ENCODE data around the gene ATOH1. TPM values are rescaled to one million over a fixed set of nuclear protein-coding genes. Genes with fewer than 3 reads are reported as not detected.

The ATOH1 gene
- not detected in 2 replicates for total RNA-seq

GRCh38 chr4:93828332-93828994 is at the start of gene ATOH1:
Gene ATOH1 (plus strand): TSS chr4:93828753. CDS start chr4:93828927, 174 bp downstream.
- no peak for DNase-seq (ENCODE audit: low read depth, low spot score)

- DNase-seq (ENCODE audit: low read depth, low spot score), result no peak
These were observed 49.3 kb upstream of the ATOH1 start for GRCh38 chr4:93779228-93779627.

GRCh38 chr4:93780080-93780479 is 48.5 kb upstream of the ATOH1 start:
- no peak for DNase-seq (ENCODE audit: low read depth, low spot score)

- DNase-seq (ENCODE audit: low read depth, low spot score), result no peak
These were observed 47.4 kb upstream of the ATOH1 start for GRCh38 chr4:93781198-93781597.

- DNase-seq (ENCODE audit: low read depth, low spot score), result no peak
These were observed 42.4 kb upstream of the ATOH1 start for GRCh38 chr4:93786149-93786548.

GRCh38 chr4:93788712-93789111 is 39.8 kb upstream of the ATOH1 start:
- DNase-seq (ENCODE audit: low read depth, low spot score), result no peak

GRCh38 chr4:93791570-93792195 is 36.9 kb upstream of the ATOH1 start:
- DNase-seq (ENCODE audit: low read depth, low spot score), result peak; percentile 3

- DNase-seq (ENCODE audit: low read depth, low spot score), result no peak
These were observed 26.5 kb upstream of the ATOH1 start for GRCh38 chr4:93802045-93802444.

- DNase-seq (ENCODE audit: low read depth, low spot score), result no peak
These were observed 18.8 kb upstream of the ATOH1 start for GRCh38 chr4:93809773-93810172.

- DNase-seq (ENCODE audit: low read depth, low spot score), result no peak
These were observed 18.1 kb upstream of the ATOH1 start for GRCh38 chr4:93810340-93810992.

GRCh38 chr4:93813092-93813491 is 15.5 kb upstream of the ATOH1 start:
- no peak for DNase-seq (ENCODE audit: low read depth, low spot score)

- no peak for DNase-seq (ENCODE audit: low read depth, low spot score)
These were observed 14.4 kb upstream of the ATOH1 start for GRCh38 chr4:93814141-93814540.

GRCh38 chr4:93814722-93815121 is 13.8 kb upstream of the ATOH1 start:
- DNase-seq (ENCODE audit: low read depth, low spot score), result no peak

GRCh38 chr4:93825551-93826216 is 2.9 kb upstream of the ATOH1 start:
- DNase-seq (ENCODE audit: low read depth, low spot score), result no peak

GRCh38 chr4:93827272-93827947 is 1.1 kb upstream of the ATOH1 start:
- no peak for DNase-seq (ENCODE audit: low read depth, low spot score)

- DNase-seq (ENCODE audit: low read depth, low spot score), result no peak
These were observed 654 bp downstream of the ATOH1 start for GRCh38 chr4:93828995-93829819.

GRCh38 chr4:93829820-93830687 is 1.5 kb downstream of the ATOH1 start:
- DNase-seq (ENCODE audit: low read depth, low spot score), result no peak

GRCh38 chr4:93831716-93832496 is 3.4 kb downstream of the ATOH1 start:
- no peak for DNase-seq (ENCODE audit: low read depth, low spot score)

Measured in pulmonary artery endothelial cell (primary cell).